ENCODE results near the gene VAC14.
"Not testable (repeated sequence)": the region's sequence is repeated elsewhere in the genome, so short reads cannot be mapped to it uniquely, and the experiment has no call there.

Gene VAC14

DNA sequence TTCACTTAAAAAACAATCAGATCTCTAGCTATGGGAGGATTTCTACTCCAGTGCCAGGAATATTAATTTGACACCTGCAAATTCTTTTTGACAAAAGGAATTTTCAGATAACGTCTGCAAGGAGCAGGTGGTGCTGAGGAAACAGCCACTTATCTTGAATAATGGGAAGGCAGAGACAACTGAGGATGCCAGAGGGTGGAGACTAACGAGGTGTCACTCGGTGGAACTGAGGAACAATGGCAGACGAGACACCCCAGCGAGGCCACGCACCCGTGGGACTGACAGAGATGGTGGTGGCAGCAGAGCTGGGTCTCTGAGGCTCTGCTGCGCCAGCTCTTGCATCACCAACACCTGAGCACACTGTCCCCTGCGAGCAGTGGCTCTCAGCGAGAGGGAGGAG is 42.2 kb downstream of the VAC14 start:
- DNase-seq = no peak

DNA sequence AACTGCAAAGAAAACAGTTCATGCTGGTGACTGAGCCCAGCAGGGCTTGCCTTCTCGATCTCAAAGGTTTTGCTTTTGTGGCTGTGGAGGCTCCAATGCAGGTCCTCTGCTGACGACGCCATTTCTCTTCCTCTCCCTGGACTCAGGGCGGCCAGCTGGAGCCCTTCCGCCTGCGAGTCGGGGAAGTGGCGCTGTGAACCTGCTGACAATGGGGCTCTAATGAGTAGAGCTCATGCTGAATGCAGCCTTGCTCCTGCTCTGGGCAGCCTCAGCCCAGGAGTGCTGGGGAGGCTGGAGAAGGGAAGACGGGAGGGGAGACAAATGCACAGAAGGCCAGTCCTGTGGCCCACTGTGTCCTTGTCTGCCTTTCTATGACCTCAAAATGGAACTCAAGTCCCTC is 43.8 kb downstream of the VAC14 start:
- no peak for DNase-seq

- DNase-seq = no peak
Measured at GRCh38 chr16:70756071-70756470, 44.9 kb downstream of the VAC14 start.

DNA sequence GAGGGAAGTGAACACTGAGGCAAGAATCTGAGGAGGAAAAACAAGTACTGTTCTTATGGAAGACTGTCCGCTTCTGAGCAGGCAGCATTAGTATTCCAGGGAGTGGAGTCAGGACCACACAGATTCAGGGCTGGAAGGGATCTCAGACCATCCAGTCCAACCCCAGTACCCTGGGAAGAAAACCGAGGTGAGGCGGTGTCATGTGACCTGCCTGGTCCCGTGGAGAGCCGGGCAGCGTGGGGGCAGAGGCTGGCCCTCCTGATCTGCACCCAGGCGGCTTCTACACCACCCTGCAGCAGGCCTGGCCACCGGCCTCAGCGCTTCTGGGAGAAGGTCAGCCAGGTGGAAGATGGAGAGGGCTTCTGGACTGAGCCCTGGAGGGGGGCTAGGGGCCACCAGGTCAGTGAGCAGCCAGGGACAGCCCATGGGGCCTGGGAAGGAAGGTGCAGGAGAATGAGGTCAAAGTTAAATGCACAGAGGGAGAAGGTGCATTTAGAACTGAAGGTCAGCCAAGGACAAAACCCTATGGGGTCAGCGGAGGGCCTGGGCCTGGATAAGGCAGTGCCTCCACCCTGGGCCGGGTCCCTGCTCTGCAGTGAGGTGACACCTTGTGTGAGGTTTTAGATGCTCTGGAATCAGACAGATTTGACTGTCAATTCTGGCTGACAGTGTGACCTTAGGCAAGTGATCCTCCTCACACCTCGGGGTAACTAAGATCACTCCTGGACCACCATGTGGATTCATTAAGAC is 45.9 kb downstream of the VAC14 start:
- DNase-seq = no peak

- no peak for DNase-seq
Measured at GRCh38 chr16:70754371-70754770, 46.6 kb downstream of the VAC14 start.

DNA sequence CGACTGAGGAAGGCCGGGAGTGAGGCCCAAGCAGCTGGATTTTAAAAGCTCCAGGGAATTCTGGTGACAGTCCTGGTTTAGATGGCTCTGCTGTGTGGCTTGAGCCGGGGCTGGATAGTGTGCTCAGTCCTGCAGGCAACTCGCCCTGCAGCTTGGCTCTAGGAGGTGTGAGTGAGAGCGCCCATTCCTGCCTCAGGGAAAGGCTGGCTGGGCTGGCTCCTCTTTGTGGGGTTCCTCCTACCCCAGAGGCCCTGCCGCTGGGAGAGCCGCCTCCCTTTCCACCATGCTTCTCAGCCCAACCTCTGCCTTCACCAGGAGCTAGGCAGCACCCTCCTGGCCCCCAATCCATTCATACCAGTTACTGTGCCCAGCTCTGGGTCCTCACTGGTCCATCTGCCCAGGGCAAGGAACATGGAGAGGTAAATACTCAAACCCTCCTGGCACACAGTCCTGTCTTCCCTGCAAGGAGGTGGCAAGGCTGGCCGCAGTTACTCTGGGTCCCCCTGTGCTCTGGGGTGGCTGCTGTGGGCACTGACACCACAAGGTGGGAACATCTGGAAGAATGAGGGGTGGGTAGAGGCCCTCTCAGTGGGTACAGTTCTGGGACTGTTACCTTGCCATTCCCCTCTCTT is 47.1 kb downstream of the VAC14 start:
- no peak for DNase-seq

DNA sequence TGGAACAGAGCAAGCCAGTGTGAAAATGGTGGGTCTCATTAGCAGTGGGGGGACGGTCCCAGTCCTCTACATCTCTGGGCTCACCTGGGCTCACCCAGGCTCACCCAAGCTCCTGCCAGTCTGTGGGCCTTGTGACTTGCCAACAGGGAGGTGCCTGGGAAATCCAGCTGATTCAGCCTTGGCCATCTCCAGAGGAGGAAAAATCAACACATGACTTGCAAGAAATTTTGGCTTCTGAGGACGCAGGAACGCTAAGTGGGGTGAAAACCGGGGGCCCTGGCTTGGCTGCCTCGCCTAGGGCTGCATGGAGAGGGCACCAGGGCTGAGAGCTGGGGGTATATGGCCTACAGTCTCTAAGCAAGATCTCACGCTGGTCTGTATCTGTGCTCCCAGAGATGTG is 47.7 kb downstream of the VAC14 start:
- DNase-seq = no peak

- DNase-seq = no peak
Measured at GRCh38 chr16:70752426-70752825, 48.5 kb downstream of the VAC14 start.

- DNase-seq = no peak
Measured at GRCh38 chr16:70751593-70751992, 49.4 kb downstream of the VAC14 start.

DNA sequence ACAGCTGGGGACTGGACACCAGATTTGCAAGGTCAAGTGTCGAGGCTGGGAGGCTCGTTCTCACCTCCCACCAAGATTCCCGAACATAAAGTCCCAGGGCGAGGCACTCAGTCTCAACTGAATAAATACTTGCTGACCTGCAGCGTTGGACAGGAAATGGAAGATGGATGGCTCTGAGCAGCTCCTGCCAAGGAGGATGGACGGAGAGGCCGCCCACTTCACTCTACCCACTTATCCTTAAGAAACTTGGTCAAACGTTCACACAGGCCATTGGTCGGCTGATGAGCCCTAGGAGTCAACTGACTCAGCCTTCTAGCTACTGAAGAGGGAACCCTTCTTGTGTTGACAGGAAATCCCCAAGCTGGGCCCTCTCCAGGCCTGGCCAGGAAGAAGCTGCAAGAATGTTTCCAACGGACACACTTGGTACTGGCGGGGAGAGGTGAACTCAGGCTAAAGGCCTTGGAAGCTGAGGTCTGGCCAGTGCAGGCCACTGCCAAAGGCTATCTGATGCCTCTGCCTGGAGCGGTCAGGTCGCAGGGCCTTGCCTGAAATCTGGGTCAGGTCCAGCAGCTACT is 50.0 kb downstream of the VAC14 start:
- no peak for DNase-seq

GRCh38 chr16:70749681-70750601 is 51.0 kb downstream of the VAC14 start:
- no peak for DNase-seq

- no peak for DNase-seq
Measured at GRCh38 chr16:70749006-70749678, 51.8 kb downstream of the VAC14 start.

DNA sequence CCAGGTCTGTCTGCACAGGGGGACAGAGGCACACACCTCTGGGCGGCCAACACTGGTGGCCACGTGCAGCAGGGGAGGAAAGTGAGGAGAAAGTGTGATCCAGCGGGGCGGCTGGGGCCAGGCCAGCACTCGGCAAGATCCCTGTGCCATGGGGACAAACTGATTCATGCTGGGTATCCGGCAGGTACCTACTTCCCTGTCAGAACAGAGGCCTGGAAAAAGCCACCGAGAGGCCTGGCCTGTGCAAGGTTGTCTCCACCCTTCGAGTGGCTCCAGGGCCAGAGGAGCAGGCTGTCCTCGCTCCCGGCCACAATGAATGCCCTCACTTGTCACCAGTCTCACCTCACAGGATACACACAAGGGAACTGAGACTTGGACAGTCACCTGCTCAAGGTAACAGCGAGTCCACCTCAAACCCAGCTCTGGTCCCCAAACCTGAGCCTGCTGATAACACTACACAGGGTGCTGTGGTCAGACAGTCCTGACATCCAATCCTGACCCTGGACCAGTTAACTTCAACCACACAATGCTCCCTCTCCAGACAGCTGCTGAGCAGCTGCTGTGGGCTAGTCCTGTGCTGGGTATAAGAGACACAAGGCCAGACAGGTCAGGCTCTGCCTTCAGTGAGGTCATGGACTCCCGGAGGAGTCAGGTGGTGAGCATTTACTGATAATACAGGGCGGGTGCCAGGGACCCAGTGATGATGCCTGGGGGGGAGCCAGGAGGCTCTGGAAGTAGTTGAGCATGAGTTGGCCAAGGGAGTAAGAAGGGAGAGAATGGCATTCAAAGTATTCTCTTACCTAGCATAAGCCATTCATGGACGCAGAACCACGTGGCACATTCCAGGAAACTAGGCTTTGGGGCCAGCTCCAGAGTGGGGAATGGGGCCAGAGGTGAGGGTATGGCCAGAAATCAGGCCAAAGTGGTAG is 53.0 kb downstream of the VAC14 start:
- DNase-seq = no peak

- DNase-seq = peak; percentile 43
Measured at GRCh38 chr16:70746708-70747424, 54.1 kb downstream of the VAC14 start.

- DNase-seq = peak; percentile 25
Measured at GRCh38 chr16:70746040-70746707, 54.8 kb downstream of the VAC14 start.

DNA sequence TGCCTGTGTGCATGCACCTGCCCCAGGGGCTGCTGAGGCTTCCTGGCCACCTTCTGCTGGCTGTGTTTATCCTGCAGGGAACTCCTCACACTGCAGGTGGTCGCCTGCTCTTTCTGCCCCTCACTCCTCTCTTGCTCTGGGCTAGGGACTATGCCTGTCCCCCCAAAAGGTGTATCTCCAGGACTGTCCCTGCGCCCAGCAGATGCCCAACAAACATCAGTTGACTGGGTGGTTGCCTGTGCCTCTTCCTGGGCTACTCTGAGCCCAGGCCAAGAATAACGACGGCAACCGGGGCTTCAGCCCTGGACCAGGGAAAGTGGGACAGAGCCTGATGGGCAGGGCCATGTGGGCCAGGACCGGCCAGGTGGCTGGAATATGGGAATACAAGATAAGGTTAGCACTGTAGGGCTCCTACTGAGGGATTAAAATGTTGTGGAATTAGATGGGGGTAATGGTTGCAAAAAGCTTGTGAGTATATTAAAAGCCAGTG is 55.4 kb downstream of the VAC14 start:
- DNase-seq = no peak

DNA sequence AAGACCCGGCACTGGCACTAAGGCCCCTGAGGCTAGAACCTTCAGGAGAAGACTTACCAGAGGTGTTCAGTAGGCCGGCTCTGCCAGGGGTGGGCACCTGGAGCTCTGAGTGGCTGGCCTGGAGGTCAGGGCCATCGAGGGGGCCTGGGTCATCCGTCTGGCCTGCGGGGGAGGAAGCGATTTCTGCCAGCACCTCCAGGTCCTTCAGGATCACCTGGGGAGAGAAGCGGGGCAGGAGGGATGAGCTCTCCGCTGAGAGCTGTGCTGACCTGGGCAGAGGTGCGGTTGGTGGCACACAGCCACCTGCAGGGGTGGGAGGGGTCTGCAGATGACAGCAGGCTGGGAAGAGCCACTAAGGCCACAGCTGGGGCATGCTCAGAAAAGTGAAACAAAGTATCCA is 56.6 kb downstream of the VAC14 start:
- no peak for DNase-seq

DNA sequence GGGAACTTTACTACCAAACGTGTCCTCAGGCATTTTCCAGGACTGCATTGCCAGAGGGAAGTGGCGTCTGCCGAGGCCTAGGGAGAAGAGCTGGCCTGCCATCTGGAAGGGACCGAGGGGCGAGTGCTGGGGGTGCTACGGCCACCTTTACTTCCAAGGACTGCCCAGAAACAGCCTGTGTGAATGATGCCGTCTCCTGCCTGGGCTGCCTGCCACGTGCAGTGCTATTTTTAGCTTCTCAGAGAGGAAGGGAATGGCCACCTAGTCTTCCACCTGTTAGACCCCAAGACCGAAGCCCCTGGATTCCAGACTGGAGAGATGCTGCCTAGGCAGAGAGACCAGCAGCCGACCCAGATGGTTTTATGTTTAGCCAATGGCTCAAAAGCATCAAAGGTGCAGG is 57.2 kb downstream of the VAC14 start:
- DNase-seq = no peak

DNA sequence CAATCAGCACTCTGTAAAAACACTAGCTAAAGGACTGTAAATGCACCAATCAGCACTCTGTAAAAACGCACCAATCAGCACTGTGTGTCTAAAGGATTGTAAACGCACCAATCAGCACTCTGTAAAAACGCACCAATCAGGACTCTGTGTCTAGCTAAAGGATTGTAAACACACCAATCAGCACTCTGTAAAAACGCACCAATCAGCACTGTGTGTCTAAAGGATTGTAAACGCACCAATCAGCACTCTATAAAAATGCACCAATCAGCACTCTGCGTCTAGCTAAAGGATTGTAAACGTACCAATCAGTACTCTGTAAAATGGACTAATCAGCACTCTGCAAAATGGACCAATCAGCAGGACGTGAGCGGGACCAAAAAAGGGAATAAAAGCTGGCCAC is 58.0 kb downstream of the VAC14 start:
- not testable (repeated sequence) for DNase-seq

GRCh38 chr16:70741783-70742125 is 59.2 kb downstream of the VAC14 start:
- DNase-seq = no peak

Measured in NCI-H2029 treated with DMSO at 0.1 percent for 48 hours (cell line).